GM12801 (cell line): ENCODE results near the gene NDUFAF3.

Experiments
- CTCF ChIP-seq: IDR thresholded peaks from one replicate; pipeline ENCODE4 v1.5.1; 2011; ENCODE audit warnings: control low read depth; ENCODE audit not compliant: insufficient read length; ENCODE audit errors: extremely low read depth

Gene NDUFAF3

DNA sequence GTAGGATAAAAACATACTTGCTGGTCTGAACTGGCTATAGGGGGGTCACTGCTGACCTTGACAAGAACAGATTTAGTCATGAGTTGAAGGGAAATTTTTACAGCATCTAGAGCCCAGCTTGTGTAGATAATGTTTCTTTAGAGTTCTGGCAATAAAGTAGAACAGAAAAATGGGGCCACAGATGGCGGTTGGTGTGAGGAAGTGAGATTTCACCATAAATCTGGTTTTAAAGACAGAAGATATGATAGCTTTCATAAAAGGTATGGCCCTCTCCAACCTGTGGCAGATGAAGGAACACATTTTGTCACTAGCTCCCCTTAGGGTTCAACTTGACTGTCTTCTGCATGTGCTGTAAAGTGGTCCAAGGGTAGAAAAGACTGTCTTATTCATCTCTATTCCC, 31.6 kb downstream of the NDUFAF3 start:
- no peak for TF ChIP-seq CTCF

DNA sequence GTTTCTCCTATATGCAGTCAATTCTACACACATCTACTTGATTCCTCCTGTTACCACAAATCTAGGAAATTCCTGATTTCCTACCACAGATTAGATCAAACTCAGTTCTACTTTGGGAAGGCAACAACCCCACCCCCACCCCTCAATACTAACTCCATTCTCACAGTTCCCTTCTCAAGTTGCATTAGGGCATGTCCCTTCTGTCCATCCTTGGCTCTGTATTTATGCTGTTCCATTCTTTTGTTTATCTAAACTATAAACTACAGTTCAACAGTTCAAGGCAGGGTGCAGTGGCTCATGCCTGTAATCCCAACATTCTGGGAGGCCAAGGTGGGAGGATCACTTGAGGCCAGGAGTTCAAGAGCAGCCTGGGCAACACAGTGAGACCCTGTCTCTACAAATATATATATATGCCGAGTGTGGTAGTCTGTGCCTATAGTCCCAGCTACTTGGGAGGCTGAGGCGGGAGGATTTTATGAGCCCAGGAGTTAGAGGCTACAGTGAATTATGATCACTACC, 32.5 kb downstream of the NDUFAF3 start:
- TF ChIP-seq CTCF = no peak

- no peak for TF ChIP-seq CTCF
Measured at GRCh38 chr3:49057268-49057667, 35.3 kb downstream of the NDUFAF3 start.

GRCh38 chr3:49058011-49058410, 36.1 kb downstream of the NDUFAF3 start:
- no peak for TF ChIP-seq CTCF
